Measurements from ENCODE around the gene GDF10. TPM values are rescaled to one million over a fixed set of nuclear protein-coding genes. Genes with fewer than 3 reads are reported as not detected.

Gene GDF10
- total RNA-seq, 4 donors from 2014 or later, result 1.3 to 1.4 TPM; not detected in 2

GRCh38 chr10:47255033-47255813 is 44.8 kb upstream of the GDF10 start:
- 93% methylated on average over 8 of the region's 10 CpGs for WGBS
- Histone ChIP-seq H3K4me1 (no peaks in the 10 kb centered on the region), H3K9me3 (no peaks in the 10 kb centered on the region), H3K27me3 (peaks cover 9% of the 10 kb centered on the region), H3K36me3 (no peaks in the 10 kb centered on the region), H3K27ac (no peak overlapping the region), H3K4me3 (no peak overlapping the region)
- DNase-seq (ENCODE audit: low spot score in 2 of 2), result no peak
- TF ChIP-seq POLR2A (IDR thresholded peaks at IDR 0.05) (no peak), EP300 (IDR thresholded peaks at IDR 0.05) (no peak), POLR2AphosphoS5 (IDR thresholded peaks at IDR 0.05) (no peak)
- TF ChIP-seq, protein P1, sequence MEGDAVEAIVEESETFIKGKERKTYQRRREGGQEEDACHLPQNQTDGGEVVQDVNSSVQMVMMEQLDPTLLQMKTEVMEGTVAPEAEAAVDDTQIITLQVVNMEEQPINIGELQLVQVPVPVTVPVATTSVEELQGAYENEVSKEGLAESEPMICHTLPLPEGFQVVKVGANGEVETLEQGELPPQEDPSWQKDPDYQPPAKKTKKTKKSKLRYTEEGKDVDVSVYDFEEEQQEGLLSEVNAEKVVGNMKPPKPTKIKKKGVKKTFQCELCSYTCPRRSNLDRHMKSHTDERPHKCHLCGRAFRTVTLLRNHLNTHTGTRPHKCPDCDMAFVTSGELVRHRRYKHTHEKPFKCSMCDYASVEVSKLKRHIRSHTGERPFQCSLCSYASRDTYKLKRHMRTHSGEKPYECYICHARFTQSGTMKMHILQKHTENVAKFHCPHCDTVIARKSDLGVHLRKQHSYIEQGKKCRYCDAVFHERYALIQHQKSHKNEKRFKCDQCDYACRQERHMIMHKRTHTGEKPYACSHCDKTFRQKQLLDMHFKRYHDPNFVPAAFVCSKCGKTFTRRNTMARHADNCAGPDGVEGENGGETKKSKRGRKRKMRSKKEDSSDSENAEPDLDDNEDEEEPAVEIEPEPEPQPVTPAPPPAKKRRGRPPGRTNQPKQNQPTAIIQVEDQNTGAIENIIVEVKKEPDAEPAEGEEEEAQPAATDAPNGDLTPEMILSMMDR (IDR thresholded peaks at IDR 0.05), result no peak

GRCh38 chr10:47255866-47256265 is 44.1 kb upstream of the GDF10 start:
- Histone ChIP-seq H3K4me1 (no peaks in the 10 kb centered on the region), H3K4me3 (no peak overlapping the region), H3K27ac (no peak overlapping the region), H3K9me3 (no peaks in the 10 kb centered on the region), H3K27me3 (peaks cover 9% of the 10 kb centered on the region), H3K36me3 (no peaks in the 10 kb centered on the region)
- TF ChIP-seq, protein P1 (IDR thresholded peaks at IDR 0.05), result no peak
- no peak for TF ChIP-seq POLR2AphosphoS5 (IDR thresholded peaks at IDR 0.05)
- TF ChIP-seq POLR2A (IDR thresholded peaks at IDR 0.05), result no peak
- no peak for TF ChIP-seq EP300 (IDR thresholded peaks at IDR 0.05)
- 100% methylated on average over 1 of the region's 1 CpG for WGBS
- DNase-seq (ENCODE audit: low spot score in 2 of 2), result no peak

DNA sequence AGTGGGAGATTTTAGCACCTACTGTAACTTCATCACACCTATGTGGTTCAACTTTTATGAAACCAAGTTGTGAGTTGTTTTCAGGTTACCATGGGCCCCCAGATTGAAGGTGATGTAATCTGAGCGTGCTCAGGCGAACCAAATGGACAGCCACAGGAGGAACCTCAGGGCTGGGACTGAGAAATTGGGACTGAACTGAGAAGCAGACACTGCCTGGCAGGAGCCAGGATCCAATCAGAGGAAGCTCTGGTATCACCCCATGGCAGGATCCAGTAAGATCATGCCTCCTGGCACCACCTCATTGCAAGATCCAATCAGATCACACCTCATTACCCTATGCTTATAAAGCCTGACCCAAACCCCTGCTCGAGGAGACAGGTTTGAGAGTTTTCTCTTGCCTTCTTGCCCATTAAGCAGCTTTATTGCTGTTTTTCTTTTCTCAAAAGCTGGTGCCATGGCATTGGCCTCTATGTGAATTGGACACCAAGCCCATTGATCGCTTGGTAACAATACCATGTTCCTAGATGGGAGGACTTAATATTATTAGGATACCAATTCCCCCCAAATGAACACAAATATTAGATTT is 43.2 kb upstream of the GDF10 start:
- 82% methylated on average over 4 of the region's 4 CpGs for WGBS
- Histone ChIP-seq H3K9me3 (no peaks in the 10 kb centered on the region), H3K27me3 (peaks cover 9% of the 10 kb centered on the region), H3K4me1 (no peaks in the 10 kb centered on the region), H3K27ac (no peak overlapping the region), H3K36me3 (no peaks in the 10 kb centered on the region), H3K4me3 (no peak overlapping the region)
- TF ChIP-seq, protein P1 (IDR thresholded peaks at IDR 0.05), result no peak
- TF ChIP-seq POLR2A (IDR thresholded peaks at IDR 0.05) (no peak), EP300 (IDR thresholded peaks at IDR 0.05) (no peak), POLR2AphosphoS5 (IDR thresholded peaks at IDR 0.05) (no peak)
- no peak for DNase-seq (ENCODE audit: low spot score in 2 of 2)

GRCh38 chr10:47257396-47258120 is 42.4 kb upstream of the GDF10 start:
- Histone ChIP-seq H3K4me3 (no peak overlapping the region), H3K27me3 (peaks cover 9% of the 10 kb centered on the region), H3K9me3 (no peaks in the 10 kb centered on the region), H3K27ac (no peak overlapping the region), H3K4me1 (no peaks in the 10 kb centered on the region), H3K36me3 (no peaks in the 10 kb centered on the region)
- TF ChIP-seq POLR2AphosphoS5 (IDR thresholded peaks at IDR 0.05) (no peak), POLR2A (IDR thresholded peaks at IDR 0.05) (no peak), EP300 (IDR thresholded peaks at IDR 0.05) (no peak)
- TF ChIP-seq, protein P1 (IDR thresholded peaks at IDR 0.05), result no peak
- 86% methylated on average over 4 of the region's 4 CpGs for WGBS
- no peak for DNase-seq (ENCODE audit: low spot score in 2 of 2)

- no peak for DNase-seq (ENCODE audit: low spot score in 2 of 2)
- H3K4me3 ChIP-seq, result no peak overlapping the region
- no peaks in the 10 kb centered on the region for H3K4me1 ChIP-seq
- no peaks in the 10 kb centered on the region for H3K36me3 ChIP-seq
- H3K27ac ChIP-seq, result no peak overlapping the region
- TF ChIP-seq POLR2A (IDR thresholded peaks at IDR 0.05), result no peak
- no peak for TF ChIP-seq POLR2AphosphoS5 (IDR thresholded peaks at IDR 0.05)
- TF ChIP-seq EP300 (IDR thresholded peaks at IDR 0.05), result no peak
- TF ChIP-seq, protein P1 (IDR thresholded peaks at IDR 0.05), result no peak
- peaks cover 13% of the 10 kb centered on the region for H3K27me3 ChIP-seq
- WGBS, result 88% methylated on average over 3 of the region's 3 CpGs
- no peaks in the 10 kb centered on the region for H3K9me3 ChIP-seq
Observed at GRCh38 chr10:47258921-47259320, 41.1 kb upstream of the GDF10 start.
